Skin of body (tissue), 2 donors: Measurements from ENCODE around the gene TMEM39B. TPM values are rescaled to one million over a fixed set of nuclear protein-coding genes. Genes with fewer than 3 reads are reported as not detected.
"Not testable (repeated sequence)": the region's sequence is repeated elsewhere in the genome, so short reads cannot be mapped to it uniquely, and the experiment has no call there.

Experiments used
- DNase-seq: peaks from one replicate; lab custom pipeline; 2025; lab: John Stamatoyannopoulos, UW
- total RNA-seq: library from RNA; depleted of rRNA; stranded (reverse); fragments of >200 nt; gene quantifications from one replicate; pipeline ENCODE4 v1.2.3, GENCODE V29; 2014

Gene TMEM39B
- 4.7 TPM for total RNA-seq

GRCh38 chr1:32072622-32073298 lies at the start of gene TMEM39B:
TSS of gene TMEM39B (plus strand) at chr1:32072939. CDS start at chr1:32073048, 109 bp downstream.
- peak; percentile 96 for DNase-seq

DNA sequence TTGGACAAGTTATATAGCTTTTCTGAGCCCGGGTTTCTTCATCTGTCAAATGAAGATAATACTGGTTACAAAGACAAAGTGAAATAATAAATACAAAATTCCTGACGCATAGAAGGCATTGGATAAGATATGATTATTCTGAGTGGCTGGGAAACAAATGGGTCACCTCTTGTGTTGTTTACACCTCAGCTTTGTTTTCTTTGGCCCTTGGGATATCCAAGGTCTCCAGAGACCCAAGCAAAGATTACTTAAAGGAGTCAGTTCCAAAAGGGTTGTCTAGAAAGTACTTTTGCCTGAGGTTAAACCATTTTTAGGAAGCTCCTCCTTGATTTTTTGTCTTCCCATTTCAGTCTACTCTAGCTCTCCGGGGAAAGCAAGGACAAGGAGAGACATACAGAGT lies 49.4 kb upstream of the TMEM39B start:
- no peak for DNase-seq

- no peak for DNase-seq
These were observed 47.2 kb upstream of the TMEM39B start for GRCh38 chr1:32025515-32025914.

DNA sequence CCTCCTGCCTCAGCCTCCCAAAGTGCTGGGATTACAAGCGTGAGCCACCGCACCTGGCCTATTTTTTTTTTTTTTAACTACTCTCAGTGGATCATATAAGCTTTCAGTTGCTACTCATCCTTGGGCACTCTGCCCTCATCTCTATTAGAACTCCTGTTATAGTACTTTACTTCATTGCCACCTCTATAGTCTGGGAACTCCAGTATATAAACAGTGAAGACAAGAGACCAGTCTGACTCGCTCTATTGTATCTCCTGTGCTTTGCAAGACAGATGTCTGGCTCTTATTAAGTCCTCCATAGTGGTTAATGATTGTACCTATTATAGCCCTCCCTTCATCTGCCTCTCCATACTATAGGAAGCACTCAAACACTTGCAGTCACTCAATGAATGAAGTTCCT lies 44.0 kb upstream of the TMEM39B start:
- DNase-seq, result no peak

GRCh38 chr1:32031578-32032274 lies 41.0 kb upstream of the TMEM39B start:
- DNase-seq, result no peak

DNA sequence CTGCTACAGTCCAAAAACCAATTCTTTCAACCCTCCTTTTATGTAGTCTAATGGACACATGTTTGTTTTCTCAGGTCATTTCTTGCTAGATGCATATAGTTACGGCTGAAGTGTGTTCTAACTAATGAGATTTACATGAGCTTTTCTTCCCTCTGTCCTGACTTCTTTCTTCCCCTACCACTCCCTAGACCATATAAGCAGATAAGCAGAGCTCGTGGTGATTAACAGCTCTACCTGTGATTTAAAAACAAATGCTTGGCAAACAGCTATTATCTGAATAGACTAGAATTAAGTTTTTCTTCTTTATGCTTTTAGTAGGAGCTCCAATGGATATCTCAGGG lies 40.5 kb upstream of the TMEM39B start:
- DNase-seq, result no peak

DNA sequence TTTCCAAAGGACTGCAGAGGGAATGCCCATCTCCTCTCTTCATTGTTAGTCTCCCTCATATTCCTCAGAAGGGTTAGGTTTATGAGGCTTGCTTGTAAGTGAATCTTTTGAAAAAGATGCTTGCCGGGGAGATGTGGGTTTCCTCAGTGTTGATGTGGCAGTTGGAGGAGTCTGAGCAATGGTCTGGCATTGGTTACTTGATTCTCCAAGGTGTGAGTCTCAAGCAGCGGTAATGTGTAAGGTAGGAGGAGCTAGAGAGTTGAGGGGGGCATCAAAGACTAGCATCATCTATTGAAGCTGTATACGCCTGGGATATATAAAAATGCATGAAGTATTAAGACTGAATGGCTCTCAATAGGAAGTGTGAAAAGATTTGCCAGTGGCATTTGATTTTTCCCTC lies 37.6 kb upstream of the TMEM39B start:
- DNase-seq, result no peak

- peak; percentile 20 for DNase-seq
These were observed 32.0 kb upstream of the TMEM39B start for GRCh38 chr1:32040711-32041110.

GRCh38 chr1:32042330-32042729 lies 30.4 kb upstream of the TMEM39B start:
- DNase-seq, result no peak

- DNase-seq, result no peak
These were observed 28.5 kb upstream of the TMEM39B start for GRCh38 chr1:32044234-32044633.

DNA sequence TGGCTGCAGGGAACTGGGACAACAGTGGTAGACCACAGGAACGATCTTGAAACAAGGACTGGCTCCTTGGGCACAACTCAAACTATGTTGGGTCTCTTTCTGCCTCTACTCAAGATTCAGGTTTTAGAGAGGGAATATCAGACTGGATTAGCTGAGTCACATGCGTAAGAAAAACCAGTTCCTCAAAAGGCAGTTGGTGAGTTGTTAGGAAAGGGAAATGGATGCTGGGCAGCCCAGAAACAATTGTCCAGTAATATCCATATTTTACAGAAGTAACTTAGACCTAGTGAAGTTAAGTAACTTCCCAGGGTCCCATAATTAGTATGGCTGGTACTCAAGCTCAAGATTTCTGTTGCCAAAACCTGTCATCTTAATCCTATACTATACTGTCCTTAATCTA lies 27.0 kb upstream of the TMEM39B start:
- DNase-seq, result no peak

DNA sequence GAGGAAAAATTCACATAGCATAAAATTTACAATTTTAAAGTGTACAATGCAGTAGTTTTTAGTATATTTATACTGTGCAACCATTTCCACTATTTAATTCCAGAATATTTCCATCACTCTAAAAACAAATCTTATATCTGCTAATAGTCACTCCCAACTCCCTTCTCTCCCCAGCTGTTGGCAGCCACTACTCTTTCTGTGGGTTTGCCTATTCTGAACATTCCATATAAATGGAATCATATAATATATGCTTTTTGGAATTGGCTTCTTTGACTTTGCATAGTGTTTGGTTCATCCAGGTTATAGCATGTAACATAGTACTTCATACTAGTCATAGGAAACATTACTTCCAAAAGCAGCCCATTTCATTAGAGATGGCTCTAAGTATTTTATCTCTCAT lies 25.0 kb upstream of the TMEM39B start:
- no peak for DNase-seq

- no peak for DNase-seq
These were observed 24.3 kb upstream of the TMEM39B start for GRCh38 chr1:32048440-32048839.

GRCh38 chr1:32051706-32052105 lies 21.0 kb upstream of the TMEM39B start:
- no peak for DNase-seq

DNA sequence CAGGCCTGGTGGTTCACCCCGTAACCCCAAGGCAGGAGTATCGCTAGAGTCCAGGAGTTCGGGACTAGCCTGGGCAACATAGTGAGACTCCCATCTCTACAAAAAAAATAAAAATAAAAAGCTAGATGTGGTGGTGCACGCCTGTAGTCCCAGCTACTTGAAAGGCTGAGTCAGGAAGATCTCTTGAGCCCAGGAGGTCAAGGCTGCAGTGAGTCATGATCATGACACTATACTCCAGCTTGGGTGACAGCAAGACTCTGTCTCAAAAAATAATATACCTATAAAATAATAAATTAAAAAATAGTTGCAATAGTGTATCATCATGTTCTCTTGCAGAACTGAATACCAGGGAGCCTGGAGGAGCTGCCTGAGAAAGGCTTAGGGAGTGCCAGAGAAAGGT lies 19.9 kb upstream of the TMEM39B start:
- no peak for DNase-seq

GRCh38 chr1:32055416-32055815 lies 17.3 kb upstream of the TMEM39B start:
- DNase-seq, result no peak

DNA sequence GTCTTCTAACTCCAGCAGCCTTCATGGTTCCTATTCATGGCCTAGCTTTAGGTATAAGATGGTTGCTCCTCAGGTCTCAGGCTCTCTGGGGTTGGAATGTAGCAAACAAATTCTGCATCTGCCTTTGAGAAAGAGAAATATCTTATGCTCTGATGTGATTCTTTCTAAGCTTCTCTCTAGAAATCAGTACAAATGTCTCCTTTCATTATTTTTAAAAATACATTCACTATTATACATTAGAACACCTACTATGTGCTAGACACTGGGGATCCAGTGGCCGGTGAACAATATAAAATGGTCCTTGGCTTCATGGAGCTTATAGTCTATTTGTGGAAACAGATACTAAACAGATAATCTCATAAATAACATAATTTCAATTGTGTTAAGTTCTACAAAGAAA lies 16.1 kb upstream of the TMEM39B start:
- DNase-seq, result no peak

DNA sequence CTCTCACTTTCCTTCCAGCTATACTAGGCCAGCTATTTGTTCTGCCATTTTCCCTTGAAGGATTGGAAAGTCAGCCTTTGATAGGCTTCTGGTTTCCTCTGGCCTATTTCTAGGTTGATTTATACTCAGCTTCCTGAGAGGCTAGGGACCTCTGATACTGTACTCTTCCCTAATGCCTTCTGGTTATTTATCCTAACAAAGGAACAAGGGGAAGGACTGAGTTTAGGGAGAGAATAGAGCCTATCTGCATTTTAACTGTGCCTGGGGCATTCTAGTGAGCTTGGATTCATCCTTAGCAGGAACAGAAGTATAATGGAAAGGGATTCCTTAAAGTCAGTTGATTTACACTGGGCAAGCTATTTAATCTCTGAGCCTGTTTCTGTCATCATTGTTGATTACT lies 11.8 kb upstream of the TMEM39B start:
- DNase-seq, result no peak

DNA sequence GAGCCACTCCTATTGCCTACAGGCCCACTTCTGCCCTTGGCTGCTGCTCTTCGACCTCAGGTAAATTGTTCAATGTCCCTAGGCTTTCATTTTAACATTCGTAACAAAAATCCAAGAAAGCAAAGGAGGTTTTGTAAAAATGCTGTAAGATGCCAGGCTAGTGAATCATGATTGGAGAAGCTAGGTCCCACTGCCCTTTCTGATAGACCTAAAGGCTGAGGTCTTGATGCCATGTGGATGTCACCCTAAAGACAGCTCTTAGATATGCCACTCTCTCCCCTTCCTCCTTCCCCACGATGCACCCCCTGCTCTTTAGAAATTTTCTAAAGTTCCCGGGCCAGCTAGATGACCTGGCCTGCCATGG lies 9.9 kb upstream of the TMEM39B start:
- no peak for DNase-seq

- peak; percentile 83 for DNase-seq
These were observed 9.5 kb upstream of the TMEM39B start for GRCh38 chr1:32063261-32063681.

GRCh38 chr1:32065613-32066488 lies 6.9 kb upstream of the TMEM39B start:
- DNase-seq, result not testable (repeated sequence)

- DNase-seq, result peak; percentile 37
These were observed 6.3 kb upstream of the TMEM39B start for GRCh38 chr1:32066489-32066873.
